Fibroblast of lung (primary cell): Measurements from ENCODE around the gene LRRC61. TPM values are rescaled to one million over a fixed set of nuclear protein-coding genes. Genes with fewer than 3 reads are reported as not detected.
"Not testable (repeated sequence)": the region's sequence is repeated elsewhere in the genome, so short reads cannot be mapped to it uniquely, and the experiment has no call there.

Experiments used
- DNase-seq, 2 donors: peaks; one replicate each; pipeline versions ENCODE4 v3.0.0 to v3.0.0-alpha.2; 2010; ENCODE audit warnings: low read depth in 2 of 2
- H2AFZ ChIP-seq: 2 replicates; pipeline ENCODE4 v1.5.1; 2012; ENCODE audit warnings: low read length, control low read depth, inconsistent platforms
- H3K27ac ChIP-seq: 2 replicates; pipeline ENCODE4 v1.5.1; 2011; ENCODE audit warnings: low read length, control low read depth; ENCODE audit not compliant: insufficient read depth
- H3K27me3 ChIP-seq: 2 replicates; pipeline ENCODE4 v1.5.1; 2011; ENCODE audit warnings: mild to moderate bottlenecking, low read length; ENCODE audit not compliant: control insufficient read depth, insufficient read depth
- H3K36me3 ChIP-seq: 2 replicates; pipeline ENCODE4 v1.5.1; 2011; ENCODE audit warnings: low read length; ENCODE audit not compliant: control insufficient read depth, insufficient read depth
- H3K4me1 ChIP-seq: 2 replicates; pipeline ENCODE4 v1.5.1; 2011; ENCODE audit warnings: low read length; ENCODE audit not compliant: control insufficient read depth, insufficient read depth; ENCODE audit errors: extremely low read depth
- H3K4me2 ChIP-seq: 2 replicates; pipeline ENCODE4 v1.5.1; 2011; ENCODE audit warnings: low read length, control low read depth; ENCODE audit not compliant: insufficient read depth; ENCODE audit errors: extremely low read depth
- H3K4me3 ChIP-seq, 4 experiments: fragments of 200-600 bp in 1 of 4; sonication (generic) in 1 of 4; replicated peaks in 1 of 4; 2 replicates each; pipeline ENCODE4 v1.5.1; 2011 to 2016; ENCODE audit warnings: low read length in 4 of 4, low read depth in 3 of 4, mild to moderate bottlenecking in 3 of 4, control low read depth in 2 of 4, inconsistent platforms in 1 of 4, mixed read lengths in 1 of 4; ENCODE audit not compliant: insufficient read depth in 1 of 4; ENCODE audit errors: control extremely low read depth in 1 of 4
- H3K79me2 ChIP-seq: 2 replicates; pipeline ENCODE4 v1.5.1; 2012; ENCODE audit warnings: mild to moderate bottlenecking, low read length, inconsistent platforms; ENCODE audit not compliant: control insufficient read depth, insufficient read depth
- H3K9ac ChIP-seq: 2 replicates; pipeline ENCODE4 v1.5.1; 2011; ENCODE audit warnings: mild to moderate bottlenecking, low read length, control low read depth; ENCODE audit not compliant: insufficient read depth
- H3K9me3 ChIP-seq: 2 replicates; pipeline ENCODE4 v1.5.1; 2012; ENCODE audit warnings: low read depth, low read length; ENCODE audit not compliant: control insufficient read depth, insufficient read depth
- H4K20me1 ChIP-seq: 2 replicates; pipeline ENCODE4 v1.5.1; 2011; ENCODE audit warnings: low read length; ENCODE audit not compliant: control insufficient read depth, insufficient read depth; ENCODE audit errors: extremely low read depth
- EZH2 ChIP-seq: IDR thresholded peaks from 2 replicates; pipeline ENCODE4 v1.5.1; 2012; ENCODE audit warnings: low read length, control low read depth, mild to moderate bottlenecking; ENCODE audit errors: missing control alignments
- polyA plus RNA-seq, 2 donors: library from polyadenylated mRNA; depleted of rRNA in 1 of 2; stranded (reverse) in 1 of 2; unstranded in 1 of 2; fragments of >200 nt; gene quantifications; 2 replicates each; pipeline ENCODE4 v1.2.1, GENCODE V29; 2011 to 2012; ENCODE audit warnings: missing spikeins in 1 of 2
- total RNA-seq: library from RNA; depleted of rRNA; stranded (reverse); fragments of >200 nt; gene quantifications from 2 replicates; pipeline ENCODE4 v1.2.1, GENCODE V29; 2014
- TF ChIP-seq, protein P1 (sequence below), 2 donors: IDR thresholded peaks in 1 of 2; conservative IDR thresholded peaks in 1 of 2; 1 replicate in 1 of 2; 2 replicates in 1 of 2; pipeline ENCODE4 v1.5.1; 2011 to 2012; ENCODE audit warnings: low read length in 2 of 2, control low read depth in 1 of 2, inconsistent platforms in 1 of 2, low read depth in 1 of 2, mild to moderate bottlenecking in 1 of 2

The LRRC61 gene
- total and polyA plus RNA-seq, 2 donors (not counting 1 experiment from before 2014, with no cell fraction given), result 0.03 to 0.33 TPM

DNA sequence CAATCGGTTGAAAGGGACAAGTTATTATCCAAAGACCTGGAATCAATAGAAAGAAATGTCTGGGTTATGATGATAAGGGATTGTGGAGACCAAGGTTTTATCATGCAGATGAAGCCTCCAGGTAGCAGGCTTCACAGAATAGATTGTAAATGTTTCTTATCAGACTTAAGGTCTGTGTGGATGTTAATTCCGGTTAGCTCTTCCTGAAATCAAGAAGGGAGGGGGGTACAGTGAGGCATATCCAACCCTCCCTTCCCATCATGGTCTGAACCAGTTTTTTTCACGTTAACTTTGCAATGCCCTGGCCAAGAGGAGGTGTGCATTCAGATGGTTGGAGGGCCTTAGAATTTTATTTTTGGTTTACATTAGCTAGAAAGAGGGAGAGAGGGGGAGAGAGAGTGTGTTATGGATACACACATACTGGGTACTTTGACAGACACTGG is 9.8 kb upstream of the LRRC61 start:
- no peak for DNase-seq
- no peak overlapping the region for H3K4me2 ChIP-seq
- no peaks in the 10 kb centered on the region for H3K4me1 ChIP-seq
- no peak overlapping the region for H3K27ac ChIP-seq
- no peaks in the 10 kb centered on the region for H3K79me2 ChIP-seq
- no peaks in the 10 kb centered on the region for H3K27me3 ChIP-seq
- H3K9ac ChIP-seq, result no peak overlapping the region
- H3K4me3 ChIP-seq, result no peak overlapping the region
- no peaks in the 10 kb centered on the region for H3K9me3 ChIP-seq
- H3K36me3 ChIP-seq, result no peaks in the 10 kb centered on the region
- H2AFZ ChIP-seq, result no peak overlapping the region
- H4K20me1 ChIP-seq, result no peaks in the 10 kb centered on the region
- TF ChIP-seq, protein P1, sequence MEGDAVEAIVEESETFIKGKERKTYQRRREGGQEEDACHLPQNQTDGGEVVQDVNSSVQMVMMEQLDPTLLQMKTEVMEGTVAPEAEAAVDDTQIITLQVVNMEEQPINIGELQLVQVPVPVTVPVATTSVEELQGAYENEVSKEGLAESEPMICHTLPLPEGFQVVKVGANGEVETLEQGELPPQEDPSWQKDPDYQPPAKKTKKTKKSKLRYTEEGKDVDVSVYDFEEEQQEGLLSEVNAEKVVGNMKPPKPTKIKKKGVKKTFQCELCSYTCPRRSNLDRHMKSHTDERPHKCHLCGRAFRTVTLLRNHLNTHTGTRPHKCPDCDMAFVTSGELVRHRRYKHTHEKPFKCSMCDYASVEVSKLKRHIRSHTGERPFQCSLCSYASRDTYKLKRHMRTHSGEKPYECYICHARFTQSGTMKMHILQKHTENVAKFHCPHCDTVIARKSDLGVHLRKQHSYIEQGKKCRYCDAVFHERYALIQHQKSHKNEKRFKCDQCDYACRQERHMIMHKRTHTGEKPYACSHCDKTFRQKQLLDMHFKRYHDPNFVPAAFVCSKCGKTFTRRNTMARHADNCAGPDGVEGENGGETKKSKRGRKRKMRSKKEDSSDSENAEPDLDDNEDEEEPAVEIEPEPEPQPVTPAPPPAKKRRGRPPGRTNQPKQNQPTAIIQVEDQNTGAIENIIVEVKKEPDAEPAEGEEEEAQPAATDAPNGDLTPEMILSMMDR (conservative IDR thresholded peaks at IDR 0.05 in 1 of 2, IDR thresholded peaks at IDR 0.05 in 1 of 2; ENCODE audit: low read depth in 1 of 2, low read length in 2 of 2), result no peak
- TF ChIP-seq EZH2, result no peak

- H3K4me3 ChIP-seq, result no peak overlapping the region
- no peaks in the 10 kb centered on the region for H4K20me1 ChIP-seq
- DNase-seq, result no peak
- no peak overlapping the region for H2AFZ ChIP-seq
- H3K4me1 ChIP-seq, result no peaks in the 10 kb centered on the region
- H3K4me2 ChIP-seq, result no peak overlapping the region
- TF ChIP-seq, protein P1 (conservative IDR thresholded peaks at IDR 0.05 in 1 of 2, IDR thresholded peaks at IDR 0.05 in 1 of 2; ENCODE audit: low read depth in 1 of 2, low read length in 2 of 2), result no peak
- no peak for TF ChIP-seq EZH2
- no peaks in the 10 kb centered on the region for H3K27me3 ChIP-seq
- H3K9ac ChIP-seq, result no peak overlapping the region
- no peak overlapping the region for H3K27ac ChIP-seq
- no peaks in the 10 kb centered on the region for H3K9me3 ChIP-seq
- no peaks in the 10 kb centered on the region for H3K79me2 ChIP-seq
- no peaks in the 10 kb centered on the region for H3K36me3 ChIP-seq
Measured at GRCh38 chr7:150313870-150314269, 9.3 kb upstream of the LRRC61 start.

- no peak overlapping the region for H3K9ac ChIP-seq
- H3K4me3 ChIP-seq, result no peak overlapping the region
- H3K36me3 ChIP-seq, result no peaks in the 10 kb centered on the region
- no peak overlapping the region for H3K27ac ChIP-seq
- H3K4me1 ChIP-seq, result no peaks in the 10 kb centered on the region
- DNase-seq, result no peak
- H2AFZ ChIP-seq, result no peak overlapping the region
- H3K27me3 ChIP-seq, result no peaks in the 10 kb centered on the region
- H3K9me3 ChIP-seq, result no peaks in the 10 kb centered on the region
- H4K20me1 ChIP-seq, result no peaks in the 10 kb centered on the region
- no peak overlapping the region for H3K4me2 ChIP-seq
- no peak for TF ChIP-seq EZH2
- TF ChIP-seq, protein P1 (conservative IDR thresholded peaks at IDR 0.05 in 1 of 2, IDR thresholded peaks at IDR 0.05 in 1 of 2; ENCODE audit: low read depth in 1 of 2, low read length in 2 of 2), result no peak
- H3K79me2 ChIP-seq, result no peaks in the 10 kb centered on the region
Measured at GRCh38 chr7:150314639-150315239, 8.4 kb upstream of the LRRC61 start.

DNA sequence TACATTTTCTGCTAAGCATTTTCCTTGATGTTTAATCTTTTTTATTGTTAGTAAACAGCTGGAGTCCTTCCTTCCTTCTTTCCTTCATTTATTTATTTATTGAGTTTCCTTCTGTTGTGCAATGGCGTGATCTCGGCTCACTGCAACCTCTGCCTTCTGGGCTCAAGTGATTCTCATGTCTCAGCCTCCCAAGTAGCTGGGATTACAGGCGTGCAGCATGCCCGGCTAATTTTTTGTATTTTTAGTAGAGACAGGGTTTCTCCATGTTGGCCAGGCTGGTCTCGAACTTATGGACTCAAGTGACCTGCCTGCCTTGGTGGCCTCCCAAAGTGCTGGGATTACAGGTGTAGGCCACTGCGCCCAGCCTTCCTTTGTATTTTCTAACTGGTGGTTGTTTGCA is 6.2 kb upstream of the LRRC61 start:
- not testable (repeated sequence) for H3K27ac ChIP-seq, H3K79me2 ChIP-seq, DNase-seq, H3K27me3 ChIP-seq, H3K36me3 ChIP-seq, H3K9ac ChIP-seq, H2AFZ ChIP-seq, H3K4me1 ChIP-seq, H3K4me2 ChIP-seq, H4K20me1 ChIP-seq, H3K9me3 ChIP-seq, H3K4me3 ChIP-seq
